Measurements from ENCODE around the gene MBD6. TPM values are rescaled to one million over a fixed set of nuclear protein-coding genes. Genes with fewer than 3 reads are reported as not detected.

MBD6 gene
- total and polyA plus RNA-seq, 2 experiments from 2014 or later: 14.1 to 36.9 TPM

GRCh38 chr12:57546438-57547287, 24.0 kb downstream of the MBD6 start, which contains the start of gene DCTN2:
TSS of gene DCTN2 (minus strand) at chr12:57547192. CDS start at chr12:57547063, 129 bp downstream.
- no peak within 1 kb of the TSS for H3K27ac ChIP-seq
- TF ChIP-seq CTCF (IDR thresholded peaks at IDR 0.05; ENCODE audit: low read depth, low read length): peak; percentile 23
- DNase-seq (ENCODE audit: low read depth in 1 of 2, low spot score in 1 of 2): peak; percentile 97 to 98

GRCh38 chr12:57547288-57548012, 24.8 kb downstream of the MBD6 start:
- TF ChIP-seq CTCF (IDR thresholded peaks at IDR 0.05; ENCODE audit: low read depth, low read length): no peak
- no peak for DNase-seq (ENCODE audit: low read depth in 1 of 2, low spot score in 1 of 2)
- Histone ChIP-seq H3K4me3 (peak overlapping the region; percentile 97), H3K9me3 (ENCODE audit: low read depth) (no peaks in the 10 kb centered on the region), H3K27ac (no peak overlapping the region), H3K36me3 (no peaks in the 10 kb centered on the region), H3K4me1 (ENCODE audit: low read depth) (no peaks in the 10 kb centered on the region), H3K27me3 (peaks cover 45% of the 10 kb centered on the region)

More at GRCh38 chr12:57546438-57547287, 24.0 kb downstream of the MBD6 start, which contains the start of gene DCTN2:
- Histone ChIP-seq H3K27me3 (peaks cover 39% of the 10 kb centered on the region), H3K4me3 (peak within 1 kb of the TSS; percentile 97), H3K9me3 (ENCODE audit: low read depth) (no peaks in the 10 kb centered on the region), H3K4me1 (ENCODE audit: low read depth) (no peaks in the 10 kb centered on the region), H3K36me3 (peaks cover 2% of the 10 kb centered on the region)

GRCh38 chr12:57548013-57548315, 25.3 kb downstream of the MBD6 start:
- no peak overlapping the region for H3K27ac ChIP-seq
- no peak for DNase-seq (ENCODE audit: low read depth in 1 of 2, low spot score in 1 of 2)
- no peak for TF ChIP-seq CTCF (IDR thresholded peaks at IDR 0.05; ENCODE audit: low read depth, low read length)
- H3K4me3 ChIP-seq: no peak overlapping the region
- peaks cover 47% of the 10 kb centered on the region for H3K27me3 ChIP-seq
- H3K9me3 ChIP-seq (ENCODE audit: low read depth): no peaks in the 10 kb centered on the region
- no peaks in the 10 kb centered on the region for H3K4me1 ChIP-seq (ENCODE audit: low read depth)
- no peaks in the 10 kb centered on the region for H3K36me3 ChIP-seq

- no peak for TF ChIP-seq CTCF (IDR thresholded peaks at IDR 0.05; ENCODE audit: low read depth, low read length)
- Histone ChIP-seq H3K4me3 (no peak overlapping the region), H3K9me3 (ENCODE audit: low read depth) (no peaks in the 10 kb centered on the region)
Measured at GRCh38 chr12:57548488-57548887, 25.9 kb downstream of the MBD6 start.

GRCh38 chr12:57549203-57549908, 26.7 kb downstream of the MBD6 start:
- Histone ChIP-seq H3K4me3 (peak overlapping the region; percentile 25), H3K27me3 (peaks cover 50% of the 10 kb centered on the region), H3K36me3 (no peaks in the 10 kb centered on the region), H3K9me3 (ENCODE audit: low read depth) (no peaks in the 10 kb centered on the region), H3K27ac (no peak overlapping the region), H3K4me1 (ENCODE audit: low read depth) (peaks cover 6% of the 10 kb centered on the region)
- DNase-seq (ENCODE audit: low read depth in 1 of 2, low spot score in 1 of 2): no peak
- no peak for TF ChIP-seq CTCF (IDR thresholded peaks at IDR 0.05; ENCODE audit: low read depth, low read length)

More at GRCh38 chr12:57548488-57548887, 25.9 kb downstream of the MBD6 start:
- no peaks in the 10 kb centered on the region for H3K4me1 ChIP-seq (ENCODE audit: low read depth)
- H3K36me3 ChIP-seq: no peaks in the 10 kb centered on the region
- H3K27me3 ChIP-seq: peaks cover 50% of the 10 kb centered on the region
- no peak for DNase-seq (ENCODE audit: low read depth in 1 of 2, low spot score in 1 of 2)
- no peak overlapping the region for H3K27ac ChIP-seq

Data from cardiac muscle cell (in vitro differentiated cells and primary cell).